ENCODE measurements around the gene FAM234A. TPM values are rescaled to one million over a fixed set of nuclear protein-coding genes. Genes with fewer than 3 reads are reported as not detected.
"Not testable (repeated sequence)": the region's sequence is repeated elsewhere in the genome, so short reads cannot be mapped to it uniquely, and the experiment has no call there.

The FAM234A gene
- total RNA-seq, 1 donor from 2014 or later: 90.6 TPM

GRCh38 chr16:263944-264343 lies 29.3 kb downstream of the FAM234A start:
- DNase-seq (ENCODE audit: low spot score): no peak

DNA sequence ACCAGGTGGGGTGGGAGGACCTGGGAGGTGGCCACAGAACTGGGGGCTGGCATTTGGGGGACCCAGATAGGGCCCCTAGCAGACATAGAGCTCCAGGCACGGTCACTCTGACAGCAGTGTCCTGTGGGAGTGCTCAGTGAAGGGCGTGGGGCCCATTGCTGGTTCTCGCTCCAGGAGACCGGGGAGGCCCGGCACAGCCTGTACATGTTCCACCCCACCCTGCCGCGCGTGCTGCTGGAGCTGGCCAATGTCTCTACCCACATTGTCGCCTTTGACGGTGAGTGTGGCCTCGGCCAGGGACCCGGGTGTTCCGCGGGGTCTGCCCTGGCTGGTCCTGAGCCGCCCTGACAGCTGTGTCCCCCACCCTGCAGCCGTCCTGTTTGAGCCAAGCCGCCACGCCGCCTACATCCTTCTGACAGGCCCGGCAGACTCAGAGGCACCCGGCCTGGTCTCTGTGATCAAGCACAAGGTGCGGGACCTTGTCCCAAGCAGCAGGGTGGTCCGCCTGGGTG lies 29.9 kb downstream of the FAM234A start:
- DNase-seq (ENCODE audit: low spot score): no peak

- DNase-seq (ENCODE audit: low spot score): no peak
Observed at GRCh38 chr16:265002-265529, 30.4 kb downstream of the FAM234A start.

- DNase-seq (ENCODE audit: low spot score): no peak
Observed at GRCh38 chr16:265711-266110, 31.1 kb downstream of the FAM234A start.

DNA sequence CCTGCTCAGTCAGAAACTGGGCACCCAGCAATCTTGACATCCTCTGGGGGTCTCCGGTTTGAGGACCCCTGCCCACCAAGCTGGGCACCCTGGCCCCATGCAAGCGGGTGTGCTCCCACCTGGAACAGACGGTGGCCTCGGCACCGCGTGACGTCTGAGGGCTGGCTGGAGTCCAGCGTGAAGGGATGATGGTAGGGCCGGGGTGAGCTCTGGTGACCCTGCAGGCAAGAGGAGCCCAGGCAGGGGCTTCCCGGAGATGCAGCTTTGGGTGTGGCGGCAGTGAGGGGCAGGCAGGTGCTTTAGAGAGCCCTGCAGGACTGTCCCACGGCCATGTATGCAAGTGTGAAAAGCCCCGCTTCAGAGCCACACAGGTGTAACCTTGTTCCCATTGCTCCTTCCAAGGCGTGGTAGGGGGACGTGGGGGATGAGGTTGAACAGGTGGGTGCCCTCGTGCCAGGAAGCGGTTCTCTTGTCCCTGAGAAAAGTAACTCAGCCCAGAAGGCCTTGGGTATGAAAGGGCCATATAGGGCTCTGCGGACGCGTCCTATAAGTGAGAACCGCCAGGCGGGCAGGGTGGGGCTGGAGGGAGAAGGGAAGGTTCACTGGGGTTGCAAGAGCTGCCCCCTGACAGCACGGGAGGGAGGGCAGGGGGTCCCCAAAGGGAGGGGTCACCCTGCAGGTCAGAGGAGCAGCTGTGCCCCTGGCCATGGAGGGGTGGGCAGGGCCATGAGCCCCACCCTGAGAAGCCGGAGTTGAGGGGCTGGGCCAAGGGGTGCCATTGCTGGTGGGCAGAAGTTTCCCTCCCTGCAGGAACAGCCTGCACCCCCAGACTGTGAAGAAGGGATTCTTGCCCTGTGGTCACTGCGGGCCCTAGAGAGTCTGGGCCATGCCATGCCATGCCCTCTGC lies 31.9 kb downstream of the FAM234A start:
- no peak for DNase-seq (ENCODE audit: low spot score)

- not testable (repeated sequence) for DNase-seq (ENCODE audit: low spot score)
Observed at GRCh38 chr16:267562-267961, 32.9 kb downstream of the FAM234A start.

- DNase-seq (ENCODE audit: low spot score): no peak
Observed at GRCh38 chr16:268141-269053, 33.8 kb downstream of the FAM234A start.

GRCh38 chr16:269061-269796 lies 34.6 kb downstream of the FAM234A start:
- no peak for DNase-seq (ENCODE audit: low spot score)

DNA sequence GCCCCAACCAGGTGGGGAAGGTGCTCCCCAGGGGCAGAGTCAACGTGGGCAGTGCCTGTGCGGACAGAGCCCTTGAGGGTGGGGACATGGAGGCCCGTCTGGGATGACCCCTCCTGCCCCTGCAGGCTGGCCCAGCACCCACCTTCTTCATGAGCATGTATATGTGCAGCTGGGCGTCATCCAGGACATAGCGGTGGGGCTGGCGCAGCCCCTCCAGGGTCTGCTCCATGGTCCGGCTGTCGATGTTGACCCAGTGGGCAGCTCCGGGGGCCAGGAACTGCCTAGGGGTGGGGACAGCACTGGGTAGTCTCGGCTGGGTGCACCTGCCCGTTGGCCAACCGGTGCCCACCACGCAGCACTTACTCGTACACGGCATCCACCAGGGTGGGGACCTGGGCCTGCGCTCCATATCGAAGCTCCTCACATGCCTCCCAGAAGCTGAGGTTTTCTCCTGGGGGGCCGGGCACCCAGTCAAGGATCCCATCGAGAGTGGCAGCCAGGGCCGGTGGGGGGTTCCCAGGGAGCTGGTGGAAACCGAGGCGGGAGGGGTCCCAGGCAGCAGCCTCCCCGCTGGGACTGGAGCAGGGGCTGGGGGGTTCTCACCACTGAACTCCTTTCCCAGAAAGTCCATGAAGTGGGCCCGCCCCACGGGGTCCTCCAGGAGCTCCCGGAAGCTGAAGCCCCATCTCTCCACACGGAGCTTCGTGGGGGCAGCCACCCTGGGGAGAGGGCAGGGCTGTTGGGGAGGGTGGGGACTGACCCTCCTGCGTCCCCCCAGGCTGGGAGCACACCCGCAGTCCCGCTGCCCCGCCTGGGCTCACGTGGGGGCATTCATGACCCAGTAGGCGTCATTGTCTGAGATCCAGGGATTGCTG lies 36.0 kb downstream of the FAM234A start:
- DNase-seq (ENCODE audit: low spot score): no peak

GRCh38 chr16:272633-273546 lies 38.3 kb downstream of the FAM234A start:
- no peak for DNase-seq (ENCODE audit: low spot score)

DNA sequence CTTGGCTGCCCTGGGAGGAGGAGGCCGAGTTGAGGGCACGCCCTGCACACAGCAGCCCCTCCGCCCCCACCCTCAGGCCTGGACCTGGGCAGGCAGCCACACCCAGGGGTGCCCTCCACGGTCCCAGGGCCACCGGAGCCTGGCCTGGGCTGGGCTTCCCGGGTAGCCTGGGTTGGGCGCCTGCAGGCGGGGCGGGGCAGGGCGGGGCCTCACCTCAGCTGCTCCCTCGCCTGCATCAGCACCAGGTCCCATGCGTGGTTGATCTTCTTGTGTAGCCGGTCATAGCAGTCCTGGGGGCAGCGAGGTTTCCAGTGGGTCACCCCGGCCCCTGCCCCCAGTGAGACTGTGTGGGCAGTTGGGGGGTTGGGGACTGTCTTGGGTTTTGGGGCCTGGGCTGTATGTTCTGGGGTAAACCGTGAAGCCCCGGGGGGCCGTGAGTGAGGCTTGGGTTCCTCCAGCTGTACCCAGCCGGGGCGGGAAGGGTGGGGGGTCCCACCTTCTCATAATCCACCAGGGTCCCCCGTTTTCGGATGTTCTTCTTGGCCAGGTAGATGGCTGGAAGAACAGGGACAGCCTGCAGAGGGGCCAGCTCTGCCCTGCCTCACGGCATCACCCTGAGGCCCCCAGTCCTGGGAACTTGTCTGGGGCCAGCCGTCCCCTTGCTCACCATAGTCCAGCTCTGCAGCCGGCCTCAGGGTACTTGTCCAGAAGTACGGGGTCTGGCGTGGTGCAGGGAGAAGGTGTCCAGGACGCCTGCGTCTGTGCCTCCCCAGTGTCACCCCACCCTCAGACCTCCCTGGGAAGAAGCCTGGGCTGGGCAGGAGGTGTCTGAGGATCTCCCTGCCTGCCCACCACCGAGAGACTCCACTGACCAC lies 39.2 kb downstream of the FAM234A start:
- no peak for DNase-seq (ENCODE audit: low spot score)

GRCh38 chr16:275041-275641 lies 40.5 kb downstream of the FAM234A start:
- DNase-seq (ENCODE audit: low spot score): no peak

- DNase-seq (ENCODE audit: low spot score): no peak
Observed at GRCh38 chr16:275786-276232, 41.2 kb downstream of the FAM234A start, which contains the start of gene RGS11. Gene RGS11 (minus strand): TSS chr16:275944. CDS start chr16:275911, 33 bp downstream.

DNA sequence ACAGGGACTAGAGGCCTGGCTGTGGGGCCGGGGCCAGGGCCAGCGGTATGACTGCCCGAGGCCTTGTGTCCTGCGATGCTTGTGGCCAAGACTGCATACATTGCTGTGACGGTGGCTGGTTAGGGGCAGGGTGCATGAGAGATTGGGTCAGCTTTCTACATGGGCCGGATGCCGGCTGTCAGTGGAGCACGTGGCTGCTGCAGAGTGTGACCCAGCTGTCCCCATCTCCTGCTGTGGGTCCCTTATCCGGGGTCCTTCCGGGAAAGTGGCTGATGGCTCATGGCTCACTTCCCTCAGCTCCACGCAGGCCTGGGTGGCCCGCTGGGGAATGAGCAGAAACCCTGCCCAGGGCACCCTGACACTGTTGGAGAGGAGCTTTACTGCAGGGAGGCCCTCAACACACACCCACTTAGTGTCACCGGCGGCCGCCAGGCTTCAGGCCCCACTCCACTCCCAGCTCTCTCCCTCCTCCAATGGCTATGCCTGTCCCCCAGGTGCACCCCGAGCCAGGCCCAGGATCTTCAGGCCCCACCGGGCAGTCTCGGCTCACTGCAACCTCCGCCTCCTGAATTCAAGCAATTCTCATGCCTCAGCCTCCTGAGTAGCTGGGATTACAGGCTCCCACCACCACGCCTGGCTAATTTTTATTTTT lies 41.9 kb downstream of the FAM234A start:
- DNase-seq (ENCODE audit: low spot score): no peak

DNA sequence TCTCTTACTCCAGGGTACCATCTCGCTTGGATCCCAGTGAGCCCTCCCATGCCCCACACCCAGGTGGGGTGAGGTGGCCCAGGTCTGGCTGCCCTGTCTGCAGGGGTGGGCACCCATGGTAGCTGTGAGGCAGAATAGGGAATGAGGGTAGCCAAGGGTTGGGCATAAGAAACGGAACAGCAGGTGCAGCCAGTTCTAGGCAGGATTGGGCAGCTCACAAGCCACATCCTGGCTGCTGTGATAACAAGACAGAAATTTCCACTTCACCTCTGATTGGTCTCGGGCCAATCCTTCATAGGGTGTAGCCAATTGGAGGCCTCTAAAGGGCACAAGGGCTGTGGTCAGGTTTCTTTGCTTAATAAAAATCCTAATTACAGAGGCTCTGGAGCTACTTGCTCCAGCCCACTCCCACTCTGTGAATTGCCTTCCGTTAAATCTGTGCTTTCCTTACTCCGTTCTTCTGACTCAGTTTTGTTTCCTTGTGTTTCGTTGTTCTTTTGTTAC lies 44.3 kb downstream of the FAM234A start:
- no peak for DNase-seq (ENCODE audit: low spot score)

GRCh38 chr16:279531-279930 lies 44.9 kb downstream of the FAM234A start:
- DNase-seq (ENCODE audit: low spot score): no peak
